ENCODE measurements around the gene KLK12.

Gene KLK12

GRCh38 chr19:51034704-51035103 lies at the start of gene KLK12:
Gene KLK12 (minus strand): TSS chr19:51035002. CDS start chr19:51034621, 381 bp downstream.
- no peak for FAIRE-seq

- FAIRE-seq, result no peak
These were observed 49.7 kb upstream of the KLK12 start for GRCh38 chr19:51084505-51084904.

- FAIRE-seq, result no peak
These were observed 49.0 kb upstream of the KLK12 start for GRCh38 chr19:51083783-51084182.

GRCh38 chr19:51083181-51083580 lies 48.4 kb upstream of the KLK12 start:
- no peak for FAIRE-seq

- FAIRE-seq, result no peak
These were observed 47.8 kb upstream of the KLK12 start, which contains the start of gene KLK14 for GRCh38 chr19:51082611-51083010. Gene KLK14 (minus strand): TSS chr19:51082887. CDS start chr19:51082614, 273 bp downstream.

- FAIRE-seq, result no peak
These were observed 46.7 kb upstream of the KLK12 start for GRCh38 chr19:51081476-51081875.

GRCh38 chr19:51079481-51080110 lies 44.8 kb upstream of the KLK12 start:
- no peak for FAIRE-seq

- no peak for FAIRE-seq
These were observed 43.9 kb upstream of the KLK12 start for GRCh38 chr19:51078731-51079130.

- no peak for FAIRE-seq
These were observed 43.3 kb upstream of the KLK12 start for GRCh38 chr19:51078104-51078503.

- no peak for FAIRE-seq
These were observed 41.9 kb upstream of the KLK12 start for GRCh38 chr19:51076631-51077213.

- FAIRE-seq, result no peak
These were observed 41.2 kb upstream of the KLK12 start for GRCh38 chr19:51075998-51076397.

- no peak for FAIRE-seq
These were observed 36.2 kb upstream of the KLK12 start for GRCh38 chr19:51071095-51071405.

GRCh38 chr19:51070334-51071094 lies 35.7 kb upstream of the KLK12 start:
- FAIRE-seq, result no peak

- no peak for FAIRE-seq
These were observed 31.8 kb upstream of the KLK12 start for GRCh38 chr19:51066393-51067186.

GRCh38 chr19:51065221-51065960 lies 30.6 kb upstream of the KLK12 start:
- FAIRE-seq, result no peak

- FAIRE-seq, result no peak
These were observed 29.9 kb upstream of the KLK12 start, which contains the start of gene KLK13 for GRCh38 chr19:51064534-51065220. Gene KLK13 (minus strand): TSS chr19:51065092. CDS start chr19:51065067, 25 bp downstream.

GRCh38 chr19:51063664-51064063 lies 28.9 kb upstream of the KLK12 start:
- no peak for FAIRE-seq

GRCh38 chr19:51060973-51061372 lies 26.2 kb upstream of the KLK12 start:
- no peak for FAIRE-seq

- FAIRE-seq, result no peak
These were observed 25.5 kb upstream of the KLK12 start for GRCh38 chr19:51060336-51060735.

GRCh38 chr19:51059715-51060114 lies 24.9 kb upstream of the KLK12 start:
- no peak for FAIRE-seq

GRCh38 chr19:51055866-51056265 lies 21.1 kb upstream of the KLK12 start:
- FAIRE-seq, result no peak

GRCh38 chr19:51047031-51047335 lies 12.2 kb upstream of the KLK12 start:
- FAIRE-seq, result no peak

Measured in G401.6 (cell line).